ENCODE measurements around the gene LBP.

DNA sequence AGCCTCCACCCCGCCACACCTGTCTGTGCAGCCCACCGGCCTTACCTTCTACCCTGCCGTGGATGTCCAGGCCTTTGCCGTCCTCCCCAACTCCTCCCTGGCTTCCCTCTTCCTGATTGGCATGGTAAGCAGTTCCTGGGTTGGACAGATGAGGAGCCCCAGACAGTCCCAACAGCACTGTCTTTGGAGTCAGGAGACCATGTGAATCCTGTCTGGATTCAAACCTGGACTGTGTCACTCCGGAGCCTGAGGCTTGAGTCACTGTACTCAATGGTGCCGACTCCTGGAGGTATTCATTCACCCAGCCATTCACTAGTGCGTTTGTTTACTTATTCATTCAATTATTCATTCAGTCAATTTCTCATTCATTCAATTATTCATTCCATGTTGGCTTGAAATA is 20.0 kb upstream of the LBP start:
- TF ChIP-seq, protein P1, sequence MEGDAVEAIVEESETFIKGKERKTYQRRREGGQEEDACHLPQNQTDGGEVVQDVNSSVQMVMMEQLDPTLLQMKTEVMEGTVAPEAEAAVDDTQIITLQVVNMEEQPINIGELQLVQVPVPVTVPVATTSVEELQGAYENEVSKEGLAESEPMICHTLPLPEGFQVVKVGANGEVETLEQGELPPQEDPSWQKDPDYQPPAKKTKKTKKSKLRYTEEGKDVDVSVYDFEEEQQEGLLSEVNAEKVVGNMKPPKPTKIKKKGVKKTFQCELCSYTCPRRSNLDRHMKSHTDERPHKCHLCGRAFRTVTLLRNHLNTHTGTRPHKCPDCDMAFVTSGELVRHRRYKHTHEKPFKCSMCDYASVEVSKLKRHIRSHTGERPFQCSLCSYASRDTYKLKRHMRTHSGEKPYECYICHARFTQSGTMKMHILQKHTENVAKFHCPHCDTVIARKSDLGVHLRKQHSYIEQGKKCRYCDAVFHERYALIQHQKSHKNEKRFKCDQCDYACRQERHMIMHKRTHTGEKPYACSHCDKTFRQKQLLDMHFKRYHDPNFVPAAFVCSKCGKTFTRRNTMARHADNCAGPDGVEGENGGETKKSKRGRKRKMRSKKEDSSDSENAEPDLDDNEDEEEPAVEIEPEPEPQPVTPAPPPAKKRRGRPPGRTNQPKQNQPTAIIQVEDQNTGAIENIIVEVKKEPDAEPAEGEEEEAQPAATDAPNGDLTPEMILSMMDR (conservative IDR thresholded peaks at IDR 0.05 in 1 of 2, IDR thresholded peaks at IDR 0.05 in 1 of 2; ENCODE audit: extremely low read depth in 1 of 2, insufficient read depth in 1 of 2, low read depth in 1 of 2, low read length in 2 of 2), result no peak
- TF ChIP-seq EZH2 (IDR thresholded peaks at IDR 0.05; ENCODE audit: borderline replicate concordance, low read length), result no peak
